ENCODE results near the gene COL6A5. TPM values are rescaled to one million over a fixed set of nuclear protein-coding genes. Genes with fewer than 3 reads are reported as not detected.

The COL6A5 gene
- total RNA-seq, 1 experiment from 2014 or later = not detected

GRCh38 chr3:130424837-130425236 lies 79.4 kb downstream of the COL6A5 start:
- TF ChIP-seq CTCF (conservative IDR thresholded peaks at IDR 0.05) (no peak), EZH2 (IDR thresholded peaks at IDR 0.05; ENCODE audit: low read depth) (no peak)

GRCh38 chr3:130425484-130425883 lies 80.0 kb downstream of the COL6A5 start:
- intact Hi-C loops (cut with micrococcal nuclease; ENCODE audit: unreplicated experiment) = no loop called here
- no peak for DNase-seq
- no peak overlapping the region for H3K4me3 ChIP-seq
- POLR2A ChIA-PET (ENCODE audit: unreplicated experiment) = no interaction called here
- no peaks in the 10 kb centered on the region for H3K4me1 ChIP-seq (replicated peaks; ENCODE audit: insufficient read depth)
- H4K20me1 ChIP-seq (ENCODE audit: insufficient read depth) = no peaks in the 10 kb centered on the region
- H3K9me2 ChIP-seq (ENCODE audit: insufficient read depth) = 0 out of 2 replicates have a peak, but pooled peaks cover 3% of the 10 kb centered on the region
- no peaks in the 10 kb centered on the region for H3K9me3 ChIP-seq (ENCODE audit: insufficient read depth, low read depth)
- H3K4me2 ChIP-seq = no peak overlapping the region
- H3K27ac ChIP-seq = no peak overlapping the region
- H2AFZ ChIP-seq = no peak overlapping the region
- no peaks in the 10 kb centered on the region for H3K36me3 ChIP-seq (ENCODE audit: low read depth)
- CTCF ChIA-PET = no interaction called here
- H3K79me2 ChIP-seq (ENCODE audit: low read depth) = no peaks in the 10 kb centered on the region
- H3F3A ChIP-seq (ENCODE audit: insufficient read depth, low read depth) = no peaks in the 10 kb centered on the region
- BruUV-seq (replicated peaks) = no TSS peak
- TF ChIP-seq EZH2 (IDR thresholded peaks at IDR 0.05; ENCODE audit: low read depth) = no peak
- peaks cover 58% of the 10 kb centered on the region for H3K27me3 ChIP-seq (ENCODE audit: insufficient read depth, low read depth)

More at GRCh38 chr3:130424837-130425236, 79.4 kb downstream of the COL6A5 start:
- BruUV-seq (replicated peaks) = no TSS peak
- no peak overlapping the region for H3K4me3 ChIP-seq
- CTCF ChIA-PET = no interaction called here
- no peak overlapping the region for H3K4me2 ChIP-seq
- intact Hi-C loops (cut with micrococcal nuclease; ENCODE audit: unreplicated experiment) = no loop called here
- H3K79me2 ChIP-seq (ENCODE audit: low read depth) = no peaks in the 10 kb centered on the region
- H4K20me1 ChIP-seq (ENCODE audit: insufficient read depth) = no peaks in the 10 kb centered on the region
- no peaks in the 10 kb centered on the region for H3K36me3 ChIP-seq (ENCODE audit: low read depth)
- no peaks in the 10 kb centered on the region for H3K9me3 ChIP-seq (ENCODE audit: insufficient read depth, low read depth)
- POLR2A ChIA-PET (ENCODE audit: unreplicated experiment) = no interaction called here
- H3K4me1 ChIP-seq (replicated peaks; ENCODE audit: insufficient read depth) = no peaks in the 10 kb centered on the region
- no peak overlapping the region for H2AFZ ChIP-seq
- no peak overlapping the region for H3K27ac ChIP-seq
- no peaks in the 10 kb centered on the region for H3F3A ChIP-seq (ENCODE audit: insufficient read depth, low read depth)
- H3K9me2 ChIP-seq (ENCODE audit: insufficient read depth) = 0 out of 2 replicates have a peak, but pooled peaks cover 3% of the 10 kb centered on the region
- peaks cover 56% of the 10 kb centered on the region for H3K27me3 ChIP-seq (ENCODE audit: insufficient read depth, low read depth)
- DNase-seq = no peak

GRCh38 chr3:130426206-130426605 lies 80.7 kb downstream of the COL6A5 start:
- H3K79me2 ChIP-seq (ENCODE audit: low read depth) = no peaks in the 10 kb centered on the region
- H3K27ac ChIP-seq = no peak overlapping the region
- no peak for DNase-seq
- intact Hi-C loops (cut with micrococcal nuclease; ENCODE audit: unreplicated experiment) = no loop called here
- 0 out of 2 replicates have a peak, but pooled peaks cover 3% of the 10 kb centered on the region for H3K9me2 ChIP-seq (ENCODE audit: insufficient read depth)
- no peak for TF ChIP-seq CTCF (conservative IDR thresholded peaks at IDR 0.05)
- TF ChIP-seq EZH2 (IDR thresholded peaks at IDR 0.05; ENCODE audit: low read depth) = no peak
- H3K27me3 ChIP-seq (ENCODE audit: insufficient read depth, low read depth) = peaks cover 60% of the 10 kb centered on the region
- H3K36me3 ChIP-seq (ENCODE audit: low read depth) = no peaks in the 10 kb centered on the region
- no peaks in the 10 kb centered on the region for H3K4me1 ChIP-seq (replicated peaks; ENCODE audit: insufficient read depth)
- no TSS peak for BruUV-seq (replicated peaks)
- no peaks in the 10 kb centered on the region for H3F3A ChIP-seq (ENCODE audit: insufficient read depth, low read depth)
- no peaks in the 10 kb centered on the region for H3K9me3 ChIP-seq (ENCODE audit: insufficient read depth, low read depth)
- H3K4me3 ChIP-seq = no peak overlapping the region
- H2AFZ ChIP-seq = no peak overlapping the region
- H3K4me2 ChIP-seq = no peak overlapping the region
- CTCF ChIA-PET = no interaction called here
- no peaks in the 10 kb centered on the region for H4K20me1 ChIP-seq (ENCODE audit: insufficient read depth)
- POLR2A ChIA-PET (ENCODE audit: unreplicated experiment) = no interaction called here

Data from PC-9 (cell line).